ENCODE data around the gene ZCCHC24. TPM values are rescaled to one million over a fixed set of nuclear protein-coding genes. Genes with fewer than 3 reads are reported as not detected.

ZCCHC24 gene
- polyA plus RNA-seq, 3 donors: 3.9 to 5.0 (median 4.0) TPM

GRCh38 chr10:79377557-79378382 is 67.7 kb downstream of the ZCCHC24 start:
- no peaks in the 10 kb centered on the region for H3K4me1 ChIP-seq (ENCODE audit: control insufficient read depth in 1 of 2, insufficient read depth in 2 of 2, low read length in 2 of 2)
- H3K4me1 Mint-ChIP-seq: peaks cover 5% of the 10 kb centered on the region
- no peak overlapping the region for H3K27ac Mint-ChIP-seq
- H3K27ac ChIP-seq (ENCODE audit: low read depth in 1 of 2, low read length in 2 of 2): no peak overlapping the region
- no peak overlapping the region for H3K9ac ChIP-seq (ENCODE audit: insufficient read depth, low read length, poor library complexity, severe bottlenecking)
- TF ChIP-seq CTCF (IDR thresholded peaks at IDR 0.05): no peak
- H3K4me2 ChIP-seq (replicated peaks; ENCODE audit: extremely low read depth, low read length, poor library complexity, severe bottlenecking): no peak overlapping the region
- no peak overlapping the region for H3K4me3 Mint-ChIP-seq
- H3K27me3 Mint-ChIP-seq (ENCODE audit: low read depth in 3 of 3): peaks cover 0 to 2% (median 2%) of the 10 kb centered on the region in 3 donors
- intact Hi-C loops (cut with micrococcal nuclease): loop anchor here in 1 of 2 donors (5.0 kb wide), 1 partner anchor 110 kb away; no protein-coding TSS in a partner anchor
- WGBS (ENCODE audit: insufficient coverage): 95% methylated on average over 34 of the region's 36 CpGs
- peaks cover 3 to 6% of the 10 kb centered on the region in 2 donors for H3K36me3 Mint-ChIP-seq
- H3K79me2 ChIP-seq (ENCODE audit: insufficient read depth, low read length): no peaks in the 10 kb centered on the region
- H3K9me3 Mint-ChIP-seq: no peaks in the 10 kb centered on the region
- H3K36me3 ChIP-seq (replicated peaks in 1 of 2; ENCODE audit: control insufficient read depth in 1 of 2, insufficient read depth in 2 of 2, low read length in 2 of 2): no peaks in the 10 kb centered on the region
- H2AFZ ChIP-seq (ENCODE audit: insufficient read depth, low read depth, low read length, poor library complexity, severe bottlenecking): no peak overlapping the region
- no peaks in the 10 kb centered on the region for H4K20me1 ChIP-seq (ENCODE audit: insufficient read depth, low read length)
- H3K9me3 ChIP-seq (replicated peaks in 1 of 2; ENCODE audit: control insufficient read depth in 1 of 2, insufficient read depth in 1 of 2, low read length in 2 of 2): no peaks in the 10 kb centered on the region
- no peak overlapping the region for H3K4me3 ChIP-seq (replicated peaks in 1 of 3; ENCODE audit: low read depth in 2 of 3, low read length in 3 of 3)
- DNase-seq: no peak
- H3K27me3 ChIP-seq (ENCODE audit: control insufficient read depth in 2 of 2, insufficient read depth in 2 of 2, low read length in 2 of 2): no peaks in the 10 kb centered on the region

- Mint-ChIP-seq H3K4me3 (no peak overlapping the region), H3K9me3 (no peaks in the 10 kb centered on the region), H3K36me3 (no peaks in the 10 kb centered on the region), H3K4me1 (peaks cover 5% of the 10 kb centered on the region), H3K27ac (no peak overlapping the region), H3K27me3 (ENCODE audit: low read depth in 3 of 3) (peaks cover 0 to 3% (median 1%) of the 10 kb centered on the region in 3 donors)
- intact Hi-C loops (cut with micrococcal nuclease): loop anchor here in 1 of 2 donors (5.0 kb wide), 1 partner anchor 110 kb away; no protein-coding TSS in a partner anchor
- WGBS (ENCODE audit: insufficient coverage): 99% methylated on average over 12 of the region's 12 CpGs
- H2AFZ ChIP-seq (ENCODE audit: insufficient read depth, low read depth, low read length, poor library complexity, severe bottlenecking): no peak overlapping the region
- H3K36me3 ChIP-seq (replicated peaks in 1 of 2; ENCODE audit: control insufficient read depth in 1 of 2, insufficient read depth in 2 of 2, low read length in 2 of 2): no peaks in the 10 kb centered on the region
- no peak overlapping the region for H3K9ac ChIP-seq (ENCODE audit: insufficient read depth, low read length, poor library complexity, severe bottlenecking)
- no peaks in the 10 kb centered on the region for H3K79me2 ChIP-seq (ENCODE audit: insufficient read depth, low read length)
- no peaks in the 10 kb centered on the region for H3K4me1 ChIP-seq (ENCODE audit: control insufficient read depth in 1 of 2, insufficient read depth in 2 of 2, low read length in 2 of 2)
- TF ChIP-seq CTCF (IDR thresholded peaks at IDR 0.05): no peak
- no peaks in the 10 kb centered on the region for H4K20me1 ChIP-seq (ENCODE audit: insufficient read depth, low read length)
- no peak for DNase-seq
- no peaks in the 10 kb centered on the region for H3K9me3 ChIP-seq (replicated peaks in 1 of 2; ENCODE audit: control insufficient read depth in 1 of 2, insufficient read depth in 1 of 2, low read length in 2 of 2)
- H3K27me3 ChIP-seq (ENCODE audit: control insufficient read depth in 2 of 2, insufficient read depth in 2 of 2, low read length in 2 of 2): no peaks in the 10 kb centered on the region
- no peak overlapping the region for H3K27ac ChIP-seq (ENCODE audit: low read depth in 1 of 2, low read length in 2 of 2)
- H3K4me2 ChIP-seq (replicated peaks; ENCODE audit: extremely low read depth, low read length, poor library complexity, severe bottlenecking): no peak overlapping the region
- H3K4me3 ChIP-seq (replicated peaks in 1 of 3; ENCODE audit: low read depth in 2 of 3, low read length in 3 of 3): no peak overlapping the region
Observed at GRCh38 chr10:79376751-79377556, 68.5 kb downstream of the ZCCHC24 start.

All from CD14-positive monocyte (primary cell).